Uterus (tissue), 2 donors: Measurements from ENCODE around the gene PC.

ENCODE experiments used
- CTCF ChIP-seq, 4 experiments: fragments of 200-600 bp in 2 of 4; fragments of 450-650 bp in 2 of 4; sonication (generic) in 2 of 4; IDR thresholded peaks; one replicate each; pipeline ENCODE4 v1.5.1; 2016 to 2019; ENCODE audit warnings: antibody characterized with exemption in 4 of 4, mild to moderate bottlenecking in 2 of 4, moderate library complexity in 1 of 4
- POLR2A ChIP-seq, 2 donors: fragments of 450-650 bp; IDR thresholded peaks; one replicate each; pipeline ENCODE4 v1.6.1; 2016; ENCODE audit warnings: antibody characterized with exemption in 2 of 2, mild to moderate bottlenecking in 1 of 2, moderate library complexity in 1 of 2

GRCh38 chr11:66892911-66893310 lies 65.3 kb downstream of the PC start:
- TF ChIP-seq CTCF (IDR thresholded peaks at IDR 0.05) = no peak
- no peak for TF ChIP-seq POLR2A (IDR thresholded peaks at IDR 0.05)
